Natural killer cell (primary cell): ENCODE measurements around the gene DNAJC25. TPM values are rescaled to one million over a fixed set of nuclear protein-coding genes. Genes with fewer than 3 reads are reported as not detected.

Experiments used
- ATAC-seq, 3 donors: fragments of 150-1000 bp in 2 of 3; fragments of 200-7000 bp in 1 of 3; cut with Tn5 transposase; 1 replicate in 1 of 3; 2 replicates in 2 of 3; pipeline ENCODE4 v1.10.0; 2021; ENCODE audit warnings: mild to moderate bottlenecking in 2 of 3, moderate library complexity in 2 of 3
- DNase-seq, 2 donors: peaks; one replicate each; pipeline versions ENCODE4 v3.0.0 to v3.0.0-alpha.2; 2013 to 2021; ENCODE audit warnings: mixed read lengths in 1 of 2
- H3K27ac ChIP-seq: one replicate; pipeline ENCODE4 v1.5.1; 2013; ENCODE audit warnings: mild to moderate bottlenecking, low read length
- H3K27me3 ChIP-seq: one replicate; pipeline ENCODE4 v1.6.1; 2013; ENCODE audit warnings: low read length; ENCODE audit not compliant: control insufficient read depth, insufficient read depth
- H3K36me3 ChIP-seq: one replicate; pipeline ENCODE4 v1.6.1; 2013; ENCODE audit warnings: low read length; ENCODE audit not compliant: control insufficient read depth, insufficient read depth
- H3K4me1 ChIP-seq: one replicate; pipeline ENCODE4 v1.6.1; 2013; ENCODE audit warnings: low read length; ENCODE audit not compliant: control insufficient read depth, insufficient read depth
- H3K4me3 ChIP-seq: one replicate; pipeline ENCODE4 v1.5.1; 2013; ENCODE audit warnings: low read length
- H3K9me3 ChIP-seq: one replicate; pipeline ENCODE4 v1.6.1; 2013; ENCODE audit warnings: low read length; ENCODE audit not compliant: control insufficient read depth, insufficient read depth
- H3K27ac Mint-ChIP-seq, 2 donors: one replicate each; pipeline ENCODE4 v1.8.0; 2022; ENCODE audit warnings: mild to moderate bottlenecking in 2 of 2, mixed read lengths in 2 of 2, moderate library complexity in 1 of 2
- H3K27me3 Mint-ChIP-seq, 2 donors: one replicate each; pipeline ENCODE4 v1.8.0; 2022; ENCODE audit warnings: low read depth in 2 of 2, mixed read lengths in 2 of 2
- H3K36me3 Mint-ChIP-seq: one replicate; pipeline ENCODE4 v1.8.0; 2022; ENCODE audit warnings: mixed read lengths
- H3K4me1 Mint-ChIP-seq, 2 donors: one replicate each; pipeline ENCODE4 v1.8.0; 2022; ENCODE audit warnings: mixed read lengths in 2 of 2
- H3K4me3 Mint-ChIP-seq: one replicate; pipeline ENCODE4 v1.8.0; 2022; ENCODE audit warnings: mild to moderate bottlenecking, moderate library complexity, mixed read lengths
- H3K9me3 Mint-ChIP-seq, 2 donors: one replicate each; pipeline ENCODE4 v1.8.0; 2022; ENCODE audit warnings: mixed read lengths in 2 of 2
- WGBS: methylation state at CpG from one replicate; pipeline ENCODE4 v1.1.7; 2013; ENCODE audit warnings: missing lambda C conversion rate; ENCODE audit not compliant: insufficient coverage; 5-methylcytosine and 5-hydroxymethylcytosine counted together
- intact Hi-C: fragments of 100-400 bp; cut with micrococcal nuclease; formaldehyde crosslinking; loops from one replicate; pipeline ENCODE4 v1.14.2; 2022
- total RNA-seq, 4 donors: library from RNA; stranded (reverse); fragments of 120-200 nt in 1 of 4; gene quantifications; one replicate each; pipeline versions ENCODE4 v1.2.3 to v1.2.4, GENCODE V29; 2013 to 2022
- TF ChIP-seq, protein P1 (sequence below): fragments of 200-600 bp; IDR thresholded peaks from one replicate; pipeline ENCODE4 v1.8.0; 2022; ENCODE audit warnings: antibody characterized with exemption

Gene DNAJC25
- total RNA-seq, 3 donors from 2014 or later (not counting 1 experiment from before 2014, with no cell fraction given) = 5.1 to 5.9 (median 5.7) TPM

DNA sequence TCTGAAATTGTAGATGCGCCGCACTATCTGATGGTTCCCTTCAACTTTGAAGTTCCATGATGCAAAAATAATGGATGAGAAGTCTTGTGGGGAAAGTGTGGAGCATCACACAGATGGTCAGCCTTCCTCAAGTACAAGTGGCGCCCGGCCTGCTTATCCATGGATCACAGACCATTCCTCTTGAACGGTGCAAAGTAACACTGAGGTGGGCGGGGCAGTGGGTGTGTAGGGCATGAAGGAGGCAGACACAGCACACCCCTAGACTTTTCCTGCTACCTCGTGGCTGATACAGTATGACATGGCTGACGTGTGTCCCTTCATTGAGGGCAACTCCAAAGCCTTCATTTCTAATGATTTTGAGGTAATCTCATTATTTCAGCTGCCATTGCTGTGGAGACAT is 27.8 kb downstream of the DNAJC25 start:
- peaks cover 2% of the 10 kb centered on the region for H3K36me3 ChIP-seq
- H3K9me3 ChIP-seq = no peaks in the 10 kb centered on the region
- H3K4me1 ChIP-seq = peaks cover 19% of the 10 kb centered on the region
- ATAC-seq (no peak), DNase-seq (no peak)
- H3K4me3 Mint-ChIP-seq = no peak overlapping the region
- TF ChIP-seq, protein P1, sequence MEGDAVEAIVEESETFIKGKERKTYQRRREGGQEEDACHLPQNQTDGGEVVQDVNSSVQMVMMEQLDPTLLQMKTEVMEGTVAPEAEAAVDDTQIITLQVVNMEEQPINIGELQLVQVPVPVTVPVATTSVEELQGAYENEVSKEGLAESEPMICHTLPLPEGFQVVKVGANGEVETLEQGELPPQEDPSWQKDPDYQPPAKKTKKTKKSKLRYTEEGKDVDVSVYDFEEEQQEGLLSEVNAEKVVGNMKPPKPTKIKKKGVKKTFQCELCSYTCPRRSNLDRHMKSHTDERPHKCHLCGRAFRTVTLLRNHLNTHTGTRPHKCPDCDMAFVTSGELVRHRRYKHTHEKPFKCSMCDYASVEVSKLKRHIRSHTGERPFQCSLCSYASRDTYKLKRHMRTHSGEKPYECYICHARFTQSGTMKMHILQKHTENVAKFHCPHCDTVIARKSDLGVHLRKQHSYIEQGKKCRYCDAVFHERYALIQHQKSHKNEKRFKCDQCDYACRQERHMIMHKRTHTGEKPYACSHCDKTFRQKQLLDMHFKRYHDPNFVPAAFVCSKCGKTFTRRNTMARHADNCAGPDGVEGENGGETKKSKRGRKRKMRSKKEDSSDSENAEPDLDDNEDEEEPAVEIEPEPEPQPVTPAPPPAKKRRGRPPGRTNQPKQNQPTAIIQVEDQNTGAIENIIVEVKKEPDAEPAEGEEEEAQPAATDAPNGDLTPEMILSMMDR = no peak
- H3K4me3 ChIP-seq = no peak overlapping the region
- H3K27ac Mint-ChIP-seq = no peak overlapping the region
- H3K4me1 Mint-ChIP-seq = peaks cover 15 to 25% of the 10 kb centered on the region in 2 donors
- intact Hi-C loops = no loop called here
- H3K27ac ChIP-seq = no peak overlapping the region
- H3K9me3 Mint-ChIP-seq = no peaks in the 10 kb centered on the region
- WGBS = 81% methylated on average over 8 of the region's 8 CpGs
- no peaks in the 10 kb centered on the region for H3K27me3 ChIP-seq
- no peaks in the 10 kb centered on the region for H3K27me3 Mint-ChIP-seq
- H3K36me3 Mint-ChIP-seq = no peaks in the 10 kb centered on the region

DNA sequence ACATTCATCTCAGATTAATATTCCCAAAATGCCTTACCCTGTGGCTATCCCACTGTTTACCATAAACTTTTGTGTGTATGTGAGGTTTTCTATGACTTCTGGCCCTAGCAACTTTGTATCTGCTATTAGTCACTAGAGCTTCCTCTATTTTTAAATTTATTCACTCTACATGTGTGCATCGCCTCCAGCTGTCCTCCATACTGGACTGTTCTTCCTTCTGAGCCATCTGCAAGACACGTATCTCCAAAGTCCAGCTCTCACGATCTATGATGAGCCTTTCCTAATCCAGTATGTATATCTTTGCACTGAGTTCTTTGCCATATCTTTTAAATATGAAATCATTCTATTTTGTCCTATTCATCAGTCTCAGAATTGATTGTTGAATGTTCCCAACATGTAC is 28.6 kb downstream of the DNAJC25 start:
- Mint-ChIP-seq H3K27me3 (no peaks in the 10 kb centered on the region), H3K9me3 (no peaks in the 10 kb centered on the region), H3K36me3 (no peaks in the 10 kb centered on the region), H3K4me3 (no peak overlapping the region), H3K27ac (no peak overlapping the region), H3K4me1 (peaks cover 19 to 30% of the 10 kb centered on the region in 2 donors)
- Histone ChIP-seq H3K27ac (no peak overlapping the region), H3K4me3 (no peak overlapping the region), H3K27me3 (no peaks in the 10 kb centered on the region), H3K4me1 (peaks cover 19% of the 10 kb centered on the region), H3K36me3 (no peaks in the 10 kb centered on the region), H3K9me3 (no peaks in the 10 kb centered on the region)
- WGBS = 94% methylated on average over 3 of the region's 3 CpGs
- intact Hi-C loops = no loop called here
- DNase-seq (no peak), ATAC-seq (no peak)
- TF ChIP-seq, protein P1 = no peak

DNA sequence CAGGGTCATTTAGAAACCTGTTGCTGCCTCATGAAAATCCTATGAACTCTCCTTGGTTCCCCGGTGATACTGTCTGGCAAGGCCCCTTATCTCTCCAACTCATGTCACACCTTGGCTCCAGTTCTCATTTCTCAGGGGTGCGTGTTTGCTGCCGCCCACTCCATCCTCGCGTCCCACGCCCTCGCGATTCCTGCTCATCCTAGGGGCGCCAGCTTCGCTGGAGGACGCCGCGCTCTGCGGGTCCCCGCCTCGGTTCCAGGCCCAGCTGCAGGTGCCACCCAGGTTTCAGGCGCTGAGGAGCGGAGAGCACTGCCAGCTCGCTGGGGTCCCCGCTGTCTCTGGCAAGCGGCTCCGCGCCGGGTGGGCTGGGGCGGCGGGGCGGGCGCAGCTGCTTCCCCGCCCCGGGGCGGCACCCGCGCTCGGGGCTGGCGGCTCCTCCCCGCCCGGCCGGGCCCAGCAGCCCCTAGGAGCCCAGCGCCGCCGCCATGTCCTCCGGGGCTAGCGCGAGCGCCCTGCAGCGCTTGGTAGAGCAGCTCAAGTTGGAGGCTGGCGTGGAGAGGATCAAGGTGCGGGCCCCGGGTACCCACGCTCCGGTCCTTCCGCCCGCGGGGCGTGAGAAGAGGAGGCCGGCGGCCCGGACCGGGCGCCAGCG is 30.1 kb downstream of the DNAJC25 start, which contains the start of gene GNG10:
GNG10 (plus strand) TSS at position 456 of the 652 bp plus-strand sequence; CDS start at position 486, 30 bp downstream.
- under 1% methylated on average over 61 of the region's 61 CpGs for WGBS
- H3K27ac Mint-ChIP-seq = peak within 1 kb of the TSS; percentile 75 to 85
- peaks cover 19% of the 10 kb centered on the region for H3K4me1 ChIP-seq
- H3K9me3 ChIP-seq = no peaks in the 10 kb centered on the region
- no peaks in the 10 kb centered on the region for H3K36me3 ChIP-seq
- H3K9me3 Mint-ChIP-seq = no peaks in the 10 kb centered on the region
- no peaks in the 10 kb centered on the region for H3K27me3 ChIP-seq
- H3K4me1 Mint-ChIP-seq = peaks cover 26 to 31% of the 10 kb centered on the region in 2 donors
- peak within 1 kb of the TSS; percentile 57 for H3K27ac ChIP-seq
- ATAC-seq (peak; percentile 94 to 96 (median 95)), DNase-seq (peak; percentile 67 to 80)
- H3K36me3 Mint-ChIP-seq = no peaks in the 10 kb centered on the region
- intact Hi-C loops = no loop called here
- TF ChIP-seq, protein P1 = no peak
- H3K4me3 Mint-ChIP-seq = peak within 1 kb of the TSS; percentile 99
- H3K27me3 Mint-ChIP-seq = no peaks in the 10 kb centered on the region
- peak within 1 kb of the TSS; percentile 69 for H3K4me3 ChIP-seq
